Mesothelial cell of epicardium (in vitro differentiated cells): ENCODE results near the gene WDR33. TPM values are rescaled to one million over a fixed set of nuclear protein-coding genes. Genes with fewer than 3 reads are reported as not detected.

Source experiments
- DNase-seq, 2 experiments: peaks; one replicate each; pipeline ENCODE4 v3.0.0; 2021; ENCODE audit warnings: low spot score in 2 of 2; ENCODE audit not compliant: unreplicated experiment in 2 of 2
- H3K27ac Mint-ChIP-seq: 2 replicates; pipeline ENCODE4 v1.8.0; 2021; ENCODE audit warnings: mixed read lengths
- H3K27me3 Mint-ChIP-seq: 2 replicates; pipeline ENCODE4 v1.8.0; 2021; ENCODE audit warnings: low read depth, mixed read lengths
- H3K36me3 Mint-ChIP-seq: 2 replicates; pipeline ENCODE4 v1.8.0; 2021; ENCODE audit warnings: mixed read lengths
- H3K4me1 Mint-ChIP-seq: 2 replicates; pipeline ENCODE4 v1.8.0; 2021; ENCODE audit warnings: mixed read lengths
- H3K4me3 Mint-ChIP-seq: 2 replicates; pipeline ENCODE4 v1.8.0; 2021; ENCODE audit warnings: mild to moderate bottlenecking, moderate library complexity, mixed read lengths
- H3K9me3 Mint-ChIP-seq: 2 replicates; pipeline ENCODE4 v1.8.0; 2021; ENCODE audit warnings: mixed read lengths
- total RNA-seq: library from RNA; stranded (reverse); gene quantifications from 3 replicates; pipeline ENCODE4 v1.2.1, GENCODE V29; 2021
- TF ChIP-seq, protein P1 (sequence below): fragments of 200-600 bp; sonication (generic); IDR thresholded peaks from one replicate; pipeline ENCODE4 v1.5.0; 2021; ENCODE audit warnings: antibody characterized with exemption; ENCODE audit not compliant: unreplicated experiment

WDR33 gene
- total RNA-seq, 1 donor from 2014 or later, result 61.4 TPM

DNA sequence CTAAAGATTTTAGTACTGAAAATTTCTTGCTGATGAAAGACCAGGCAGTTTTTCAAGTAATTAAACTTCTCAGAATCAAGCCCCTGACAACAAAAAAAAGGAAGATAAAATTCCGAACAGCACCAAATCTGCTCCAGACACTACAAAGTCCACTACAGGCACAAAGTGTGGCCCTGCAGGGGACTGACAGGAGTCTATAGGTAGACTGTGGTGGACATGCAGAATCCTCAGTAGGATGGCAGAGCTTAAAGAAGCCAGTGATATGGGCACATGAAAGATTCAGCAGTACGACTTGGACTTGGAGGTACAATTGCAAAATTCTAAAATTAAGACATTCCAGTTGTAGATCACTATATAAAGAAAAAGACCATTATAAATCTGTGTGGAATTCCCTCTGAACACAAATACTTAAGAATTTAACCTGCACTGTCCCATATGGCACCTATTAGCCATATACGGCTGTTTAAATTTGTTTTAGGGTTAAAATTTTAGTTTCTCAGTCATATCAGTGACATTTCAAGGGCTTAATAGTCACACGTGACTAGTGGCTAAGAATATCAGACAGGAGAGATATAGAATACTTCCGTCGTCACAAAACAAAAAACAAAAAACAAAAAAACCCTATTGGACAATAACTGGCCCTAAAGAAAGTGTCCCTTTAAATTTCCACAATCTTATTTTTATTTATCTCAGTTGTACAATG lies 77.7 kb downstream of the WDR33 start:
- no peaks in the 10 kb centered on the region for H3K9me3 Mint-ChIP-seq
- no peak overlapping the region for H3K27ac Mint-ChIP-seq
- H3K27me3 Mint-ChIP-seq, result no peaks in the 10 kb centered on the region
- peaks cover 6% of the 10 kb centered on the region for H3K4me1 Mint-ChIP-seq
- no peak overlapping the region for H3K4me3 Mint-ChIP-seq
- DNase-seq, result no peak
- H3K36me3 Mint-ChIP-seq, result no peaks in the 10 kb centered on the region
- TF ChIP-seq, protein P1, sequence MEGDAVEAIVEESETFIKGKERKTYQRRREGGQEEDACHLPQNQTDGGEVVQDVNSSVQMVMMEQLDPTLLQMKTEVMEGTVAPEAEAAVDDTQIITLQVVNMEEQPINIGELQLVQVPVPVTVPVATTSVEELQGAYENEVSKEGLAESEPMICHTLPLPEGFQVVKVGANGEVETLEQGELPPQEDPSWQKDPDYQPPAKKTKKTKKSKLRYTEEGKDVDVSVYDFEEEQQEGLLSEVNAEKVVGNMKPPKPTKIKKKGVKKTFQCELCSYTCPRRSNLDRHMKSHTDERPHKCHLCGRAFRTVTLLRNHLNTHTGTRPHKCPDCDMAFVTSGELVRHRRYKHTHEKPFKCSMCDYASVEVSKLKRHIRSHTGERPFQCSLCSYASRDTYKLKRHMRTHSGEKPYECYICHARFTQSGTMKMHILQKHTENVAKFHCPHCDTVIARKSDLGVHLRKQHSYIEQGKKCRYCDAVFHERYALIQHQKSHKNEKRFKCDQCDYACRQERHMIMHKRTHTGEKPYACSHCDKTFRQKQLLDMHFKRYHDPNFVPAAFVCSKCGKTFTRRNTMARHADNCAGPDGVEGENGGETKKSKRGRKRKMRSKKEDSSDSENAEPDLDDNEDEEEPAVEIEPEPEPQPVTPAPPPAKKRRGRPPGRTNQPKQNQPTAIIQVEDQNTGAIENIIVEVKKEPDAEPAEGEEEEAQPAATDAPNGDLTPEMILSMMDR, result no peak

DNA sequence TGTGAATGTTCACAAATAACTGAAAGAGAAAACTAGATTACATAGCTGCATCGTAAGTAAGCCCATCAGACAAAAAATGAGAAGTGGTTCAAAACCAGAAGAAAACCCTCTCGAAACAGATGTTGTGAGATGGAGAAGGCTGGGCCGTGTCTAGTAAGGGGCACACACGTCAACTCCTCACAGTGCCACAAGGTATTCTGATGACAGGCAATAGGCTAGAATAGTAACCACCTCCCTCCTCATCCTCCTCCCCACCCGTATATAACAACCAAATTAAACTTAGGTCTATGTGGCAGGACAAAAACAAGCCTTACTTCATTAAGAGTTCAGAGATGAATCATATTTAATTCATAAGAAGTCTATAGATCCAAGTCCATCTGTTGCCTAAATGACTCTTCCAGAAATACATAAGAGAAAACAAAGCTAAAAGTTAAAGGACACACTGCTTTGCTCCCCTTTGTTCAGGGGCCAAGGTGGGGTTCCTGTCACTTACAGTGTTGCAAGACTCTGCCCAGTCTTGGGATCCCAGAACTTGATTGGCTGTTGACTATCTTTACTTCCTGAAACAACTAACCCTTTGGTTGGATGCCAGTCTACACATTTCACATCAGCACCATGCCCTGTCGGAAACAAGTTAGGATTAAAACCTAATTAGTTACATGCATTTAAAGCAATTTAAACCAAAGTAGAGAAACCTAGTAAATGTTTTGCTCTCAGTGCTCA lies 84.7 kb downstream of the WDR33 start:
- DNase-seq, result no peak
- Mint-ChIP-seq H3K27me3 (no peaks in the 10 kb centered on the region), H3K4me3 (no peak overlapping the region), H3K36me3 (peaks cover 23% of the 10 kb centered on the region), H3K9me3 (no peaks in the 10 kb centered on the region), H3K27ac (no peak overlapping the region), H3K4me1 (peaks cover 6% of the 10 kb centered on the region)
- TF ChIP-seq, protein P1, result no peak

DNA sequence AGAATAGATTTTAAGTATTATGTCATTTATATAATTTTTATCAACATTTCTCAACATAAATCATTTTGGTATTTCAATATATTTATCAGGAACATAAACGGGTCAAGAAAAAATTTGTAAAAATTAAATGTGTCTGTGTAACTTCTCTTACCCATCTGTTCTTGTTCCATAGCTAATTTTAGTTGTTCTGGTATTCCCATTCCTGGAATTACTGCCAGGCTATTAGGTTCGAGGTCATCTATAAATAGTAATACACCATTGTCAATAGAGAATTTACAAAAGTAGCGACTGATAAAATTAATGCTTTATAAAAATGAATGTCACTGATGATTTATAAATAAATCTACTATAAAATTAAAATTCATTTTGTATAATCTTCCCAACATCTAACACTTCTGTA lies 88.2 kb downstream of the WDR33 start:
- Mint-ChIP-seq H3K9me3 (no peaks in the 10 kb centered on the region), H3K27ac (no peak overlapping the region), H3K27me3 (no peaks in the 10 kb centered on the region), H3K4me1 (no peaks in the 10 kb centered on the region), H3K4me3 (no peak overlapping the region), H3K36me3 (peaks cover 40% of the 10 kb centered on the region)
- TF ChIP-seq, protein P1, result no peak
- no peak for DNase-seq

DNA sequence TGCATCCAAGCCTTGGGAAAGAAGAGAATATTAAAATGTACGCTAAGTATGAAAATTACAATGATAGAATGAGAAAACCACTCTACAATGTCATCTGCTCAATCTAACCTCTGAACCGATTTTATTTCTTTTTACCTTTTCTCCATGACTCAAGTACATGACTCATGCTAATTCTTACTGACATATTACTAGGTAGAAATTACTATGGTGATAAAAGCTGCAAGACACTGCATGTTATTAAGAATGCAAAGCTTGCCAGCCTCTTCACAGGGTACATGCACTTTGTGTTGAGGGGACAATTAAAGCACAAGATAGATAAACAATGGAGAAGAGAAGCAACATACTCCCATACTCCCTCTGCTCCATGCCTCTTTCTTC lies 89.0 kb downstream of the WDR33 start:
- no peak overlapping the region for H3K4me3 Mint-ChIP-seq
- peaks cover 40% of the 10 kb centered on the region for H3K36me3 Mint-ChIP-seq
- H3K9me3 Mint-ChIP-seq, result no peaks in the 10 kb centered on the region

DNA sequence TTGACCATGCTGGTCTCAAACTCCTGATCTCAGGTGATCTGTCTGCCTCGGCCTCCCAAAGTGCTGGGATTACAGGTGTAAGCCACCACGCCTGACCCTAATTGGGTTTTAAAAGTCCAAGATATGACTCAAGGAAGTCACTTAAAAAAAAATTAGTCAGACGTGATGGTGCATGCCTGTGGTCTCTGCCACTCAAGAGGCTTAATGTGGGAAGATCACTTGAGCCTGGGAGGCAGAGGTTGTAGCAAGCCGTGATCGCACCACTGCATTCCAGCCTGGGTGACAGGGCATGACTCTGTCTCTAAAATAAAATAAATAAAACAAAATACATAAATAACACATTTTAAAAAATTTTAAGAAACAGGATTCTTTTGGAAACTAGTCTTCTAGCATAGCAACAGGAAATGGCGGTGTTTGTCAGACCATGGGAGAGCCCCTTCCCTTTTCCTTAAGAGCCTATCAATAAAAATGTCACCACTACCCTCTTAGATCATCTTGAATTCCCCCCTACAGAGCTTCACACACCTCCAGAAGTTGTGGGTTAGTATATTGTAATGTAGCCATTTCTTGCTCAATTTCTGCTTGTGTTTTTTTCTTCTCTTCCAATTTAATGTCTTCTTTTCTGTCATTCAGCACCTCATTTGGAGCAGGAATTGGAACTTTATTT lies 89.5 kb downstream of the WDR33 start:
- no peak for DNase-seq
- Mint-ChIP-seq H3K9me3 (no peaks in the 10 kb centered on the region), H3K27me3 (no peaks in the 10 kb centered on the region), H3K4me3 (no peak overlapping the region), H3K27ac (no peak overlapping the region), H3K4me1 (no peaks in the 10 kb centered on the region), H3K36me3 (peaks cover 40% of the 10 kb centered on the region)
- TF ChIP-seq, protein P1, result no peak

More for the DNA sequence above, 89.0 kb downstream of the WDR33 start:
- Mint-ChIP-seq H3K27ac (no peak overlapping the region), H3K27me3 (no peaks in the 10 kb centered on the region), H3K4me1 (no peaks in the 10 kb centered on the region)
- TF ChIP-seq, protein P1, result no peak
- DNase-seq, result no peak
